GM12878 (cell line): Measurements from ENCODE around the gene CSRP2. TPM values are rescaled to one million over a fixed set of nuclear protein-coding genes. Genes with fewer than 3 reads are reported as not detected.

Experiments
- ATAC-seq: fragments of 200-7000 bp; cut with Tn5 transposase; 3 replicates; pipeline ENCODE4 v1.9.1; 2020; ENCODE audit warnings: mild to moderate bottlenecking, moderate library complexity
- BruUV-seq: library from RNA; stranded (reverse); fragments of 400-500 nt; replicated peaks from 2 replicates; lab custom pipeline; 2021; lab: Mats Ljungman, UMichigan
- CTCF ChIA-PET: fragments of 300-600 bp; sonication (Branson Sonifier 250); formaldehyde crosslinking; extraction: SDS; loops from one replicate; lab custom pipeline; 2021; ENCODE audit warnings: inconsistent platforms; lab: Yijun Ruan, JAX
- POLR2A ChIA-PET: fragments of 350-600 bp; formaldehyde crosslinking; extraction: SDS; loops from one replicate; lab custom pipeline; 2021; ENCODE audit warnings: inconsistent platforms; lab: Charles Lee
- RAD21 ChIA-PET: fragments of 300-600 bp; sonication (Branson Sonifier 250); formaldehyde crosslinking; loops from one replicate; lab custom pipeline; 2023; ENCODE audit warnings: antibody characterized with exemption; ENCODE audit not compliant: unreplicated experiment; lab: Charles Lee
- SMC1A ChIA-PET: fragments of 300-600 bp; sonication (Branson Sonifier 250); formaldehyde crosslinking; loops from one replicate; lab custom pipeline; 2023; ENCODE audit not compliant: unreplicated experiment, uncharacterized antibody; lab: Charles Lee
- DNase-seq: peaks from one replicate; pipeline ENCODE4 v3.0.0-alpha.2; 2011; ENCODE audit warnings: low read depth, low spot score
- FAIRE-seq: peaks from 3 replicates; lab custom pipeline; 2011; peaks lifted over from hg19 to GRCh38; lab: Jason Lieb, UNC
- H2AFZ ChIP-seq: 2 replicates; pipeline ENCODE4 v1.6.0; 2011; ENCODE audit warnings: low read depth, low read length, control low read depth; ENCODE audit not compliant: control insufficient read depth
- H3K27ac ChIP-seq: 2 replicates; pipeline ENCODE4 v1.5.1; 2011; ENCODE audit warnings: control low read depth; ENCODE audit not compliant: control insufficient read depth, insufficient read depth
- H3K27me3 ChIP-seq, 2 experiments: replicated peaks in 1 of 2; 2 replicates each; pipeline versions ENCODE4 v1.6.0 to v1.6.1; 2011; ENCODE audit warnings: low read length in 1 of 2; ENCODE audit not compliant: control insufficient read depth in 2 of 2, insufficient read depth in 2 of 2
- H3K36me3 ChIP-seq, 2 experiments: 2 replicates each; pipeline ENCODE4 v1.5.1; 2011; ENCODE audit warnings: low read length in 1 of 2; ENCODE audit not compliant: control insufficient read depth in 2 of 2, insufficient read depth in 2 of 2
- H3K4me1 ChIP-seq: 2 replicates; pipeline ENCODE4 v1.6.1; 2011; ENCODE audit warnings: mild to moderate bottlenecking, low read length, moderate library complexity, mixed read lengths; ENCODE audit not compliant: control insufficient read depth, insufficient read depth
- H3K4me2 ChIP-seq: 2 replicates; pipeline ENCODE4 v1.6.0; 2011; ENCODE audit warnings: control low read depth; ENCODE audit not compliant: control insufficient read depth, insufficient read depth
- H3K4me3 ChIP-seq: fragments of 200-600 bp; sonication (generic); 2 replicates; pipeline ENCODE4 v1.5.1; 2016
- H3K79me2 ChIP-seq: 2 replicates; pipeline ENCODE4 v1.6.0; 2011; ENCODE audit warnings: low read length; ENCODE audit not compliant: control insufficient read depth, insufficient read depth
- H3K9ac ChIP-seq: 2 replicates; pipeline ENCODE4 v1.8.0; 2011; ENCODE audit warnings: low read length, control low read depth, mixed read lengths; ENCODE audit not compliant: control insufficient read depth, insufficient read depth
- H3K9me3 ChIP-seq: replicated peaks from 3 replicates; pipeline ENCODE4 v1.5.1; 2011; ENCODE audit warnings: mild to moderate bottlenecking, low read length; ENCODE audit not compliant: control insufficient read depth, insufficient read depth
- H4K20me1 ChIP-seq: 2 replicates; pipeline ENCODE4 v1.6.0; 2011; ENCODE audit not compliant: control insufficient read depth, insufficient read depth
- BCLAF1 ChIP-seq: fragments of 450-650 bp; IDR thresholded peaks from 2 replicates; pipeline ENCODE4 v1.6.1; 2017; ENCODE audit warnings: antibody characterized with exemption, mild to moderate bottlenecking, moderate library complexity
- CEBPB ChIP-seq, 2 experiments: fragments of 150-350 bp in 1 of 2; IDR thresholded peaks; 2 replicates each; pipeline ENCODE4 v1.6.1; 2012 to 2014; ENCODE audit warnings: low read depth in 2 of 2, low read length in 2 of 2, borderline replicate concordance in 1 of 2, inconsistent platforms in 1 of 2
- FOXK2 ChIP-seq: fragments of 450-650 bp; IDR thresholded peaks from 2 replicates; pipeline ENCODE4 v1.6.1; 2017; ENCODE audit warnings: mild to moderate bottlenecking, moderate library complexity
- FOXM1 ChIP-seq: IDR thresholded peaks from 2 replicates; pipeline ENCODE4 v1.6.1; 2012; ENCODE audit warnings: low read depth, mild to moderate bottlenecking, inconsistent platforms, low read length, moderate library complexity
- HDAC2 ChIP-seq: fragments of 200-600 bp; sonication (generic); IDR thresholded peaks from 2 replicates; pipeline ENCODE4 v1.6.1; 2017
- HDAC6 ChIP-seq: fragments of 200-600 bp; sonication (generic); IDR thresholded peaks from one replicate; pipeline ENCODE4 v1.8.0; 2017; ENCODE audit warnings: antibody characterized with exemption; ENCODE audit not compliant: unreplicated experiment
- MEF2A ChIP-seq: IDR thresholded peaks from 2 replicates; pipeline ENCODE4 v1.6.1; 2011; ENCODE audit warnings: low read depth, mild to moderate bottlenecking, low read length, moderate library complexity; ENCODE audit not compliant: insufficient read depth
- MEF2B ChIP-seq: fragments of 450-650 bp; IDR thresholded peaks from 2 replicates; pipeline ENCODE4 v1.6.1; 2018; ENCODE audit warnings: mild to moderate bottlenecking, moderate library complexity; ENCODE audit not compliant: partially characterized antibody, poor library complexity, severe bottlenecking
- NR2C2 ChIP-seq: IDR thresholded peaks from 2 replicates; pipeline ENCODE4 v1.6.1; 2011; ENCODE audit warnings: borderline replicate concordance, low read depth; ENCODE audit not compliant: control insufficient read depth, insufficient read length
- NRF1 ChIP-seq: conservative IDR thresholded peaks from 2 replicates; pipeline ENCODE4 v1.6.1; 2011; ENCODE audit warnings: mild to moderate bottlenecking, low read depth, low read length, improper control_type of control experiment
- RELA ChIP-seq: fragments of 450-650 bp; IDR thresholded peaks from 2 replicates; pipeline ENCODE4 v1.8.0; 2014; ENCODE audit warnings: borderline replicate concordance; ENCODE audit not compliant: partially characterized antibody
- RUNX3 ChIP-seq: IDR thresholded peaks from 2 replicates; pipeline ENCODE4 v1.6.1; 2012; ENCODE audit warnings: low read length, inconsistent platforms
- STAT1 ChIP-seq: fragments of 450-650 bp; conservative IDR thresholded peaks from 2 replicates; pipeline ENCODE4 v1.6.1; 2014; ENCODE audit warnings: antibody characterized with exemption, mild to moderate bottlenecking
- TBL1XR1 ChIP-seq: IDR thresholded peaks from 2 replicates; pipeline ENCODE4 v1.6.1; 2012; ENCODE audit warnings: low read depth, low read length, improper control_type of control experiment
- YBX1 ChIP-seq: fragments of 450-650 bp; IDR thresholded peaks from 2 replicates; pipeline ENCODE4 v1.6.1; 2016; ENCODE audit warnings: antibody characterized with exemption
- ZBED1 ChIP-seq: IDR thresholded peaks from 2 replicates; pipeline ENCODE4 v1.6.1; 2016; ENCODE audit warnings: borderline replicate concordance
- ZNF384 ChIP-seq: IDR thresholded peaks from 2 replicates; pipeline ENCODE4 v1.6.1; 2012; ENCODE audit warnings: low read depth, mild to moderate bottlenecking, low read length, improper control_type of control experiment, borderline replicate concordance
- ZNF687 ChIP-seq: fragments of 450-650 bp; IDR thresholded peaks from 2 replicates; pipeline ENCODE4 v1.6.1; 2017; ENCODE audit warnings: mild to moderate bottlenecking, moderate library complexity
- WGBS: methylation state at CpG from one replicate; pipeline ENCODE4 v1.1.6; 2016; ENCODE audit warnings: low lambda C conversion rate; ENCODE audit not compliant: insufficient replicate concordance, insufficient coverage; ENCODE audit errors: missing lambda C conversion rate; 5-methylcytosine and 5-hydroxymethylcytosine counted together
- in situ Hi-C: fragments of 300-500 bp; cut with MboI; formaldehyde crosslinking; loops from 9 replicates; pipeline ENCODE4 v1.14.3; 2018; ENCODE audit warnings: mixed read lengths
- intact Hi-C: fragments of 100-400 bp; cut with micrococcal nuclease; formaldehyde crosslinking; loops from one replicate; pipeline ENCODE4 v1.14.2; 2022; ENCODE audit not compliant: unreplicated experiment
- polyA plus RNA-seq, 11 experiments: library from polyadenylated mRNA; depleted of rRNA in 4 of 11; unstranded in 6 of 11; stranded (reverse) in 5 of 11; fragments of >200 nt; fragmentation: Nextera tagmentation in 4 of 11; fragmentation: Illumina TruSeq in 1 of 11; extraction: Ambion mirVana in 4 of 11; extraction: Trizol in 1 of 11; gene quantifications; 1 replicate in 1 of 11; 2 replicates in 10 of 11; pipeline versions ENCODE4 v1.2.1 to v1.2.3, GENCODE V29; 2011 to 2016; ENCODE audit warnings: inconsistent platforms in 2 of 11, missing spikeins in 2 of 11, low read depth in 1 of 11
- total RNA-seq, 4 experiments: library from RNA; depleted of rRNA in 3 of 4; stranded (reverse); fragments of >200 nt in 3 of 4; fragmentation: Illumina TruSeq in 1 of 4; extraction: Trizol in 1 of 4; gene quantifications; 2 replicates each; pipeline versions ENCODE4 v1.2.1 to v1.2.3, GENCODE V29; 2013 to 2021
- TF ChIP-seq, protein P1 (sequence below): fragments of 450-650 bp; IDR thresholded peaks from 2 replicates; pipeline ENCODE4 v1.6.1; 2017; ENCODE audit warnings: borderline replicate concordance

The CSRP2 gene
- total and polyA plus RNA-seq, 10 of the 15 experiments (the other 5 are each of a cell fraction or from before 2014, with no cell fraction given): 0.08 to 1.6 (median 0.52) TPM

GRCh38 chr12:76888775-76889174 lies 10.0 kb upstream of the CSRP2 start:
- Histone ChIP-seq H3K4me1 (no peaks in the 10 kb centered on the region), H3K4me2 (no peak overlapping the region), H3K4me3 (no peak overlapping the region), H3K27me3 (no peaks in the 10 kb centered on the region), H3K9me3 (no peaks in the 10 kb centered on the region), H3K36me3 (no peaks in the 10 kb centered on the region), H4K20me1 (no peaks in the 10 kb centered on the region), H3K9ac (no peak overlapping the region), H3K27ac (no peak overlapping the region), H2AFZ (no peak overlapping the region), H3K79me2 (no peaks in the 10 kb centered on the region)
- ATAC-seq (no peak), FAIRE-seq (no peak), DNase-seq (no peak)
- CTCF ChIA-PET: no interaction called here
- in situ Hi-C loops (no loop called here), intact Hi-C loops (no loop called here)
- POLR2A ChIA-PET: no interaction called here
- no TSS peak for BruUV-seq
- SMC1A ChIA-PET: no interaction called here
- RAD21 ChIA-PET: no interaction called here
- 43% methylated on average over 1 of the region's 1 CpG for WGBS
- TF ChIP-seq FOXK2: no peak
- TF ChIP-seq ZNF384: no peak
- no peak for TF ChIP-seq HDAC2
- no peak for TF ChIP-seq FOXM1
- no peak for TF ChIP-seq MEF2A
- no peak for TF ChIP-seq HDAC6
- TF ChIP-seq RELA: no peak
- TF ChIP-seq RUNX3: no peak
- no peak for TF ChIP-seq ZNF687
- no peak for TF ChIP-seq MEF2B
- no peak for TF ChIP-seq STAT1
- TF ChIP-seq NRF1: no peak
- TF ChIP-seq ZBED1: no peak
- no peak for TF ChIP-seq CEBPB (IDR thresholded peaks at IDR 0.05; ENCODE audit: borderline replicate concordance in 1 of 2, low read depth in 2 of 2, low read length in 2 of 2)
- TF ChIP-seq, protein P1, sequence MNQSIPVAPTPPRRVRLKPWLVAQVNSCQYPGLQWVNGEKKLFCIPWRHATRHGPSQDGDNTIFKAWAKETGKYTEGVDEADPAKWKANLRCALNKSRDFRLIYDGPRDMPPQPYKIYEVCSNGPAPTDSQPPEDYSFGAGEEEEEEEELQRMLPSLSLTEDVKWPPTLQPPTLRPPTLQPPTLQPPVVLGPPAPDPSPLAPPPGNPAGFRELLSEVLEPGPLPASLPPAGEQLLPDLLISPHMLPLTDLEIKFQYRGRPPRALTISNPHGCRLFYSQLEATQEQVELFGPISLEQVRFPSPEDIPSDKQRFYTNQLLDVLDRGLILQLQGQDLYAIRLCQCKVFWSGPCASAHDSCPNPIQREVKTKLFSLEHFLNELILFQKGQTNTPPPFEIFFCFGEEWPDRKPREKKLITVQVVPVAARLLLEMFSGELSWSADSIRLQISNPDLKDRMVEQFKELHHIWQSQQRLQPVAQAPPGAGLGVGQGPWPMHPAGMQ: no peak
- no peak for TF ChIP-seq NR2C2
- TF ChIP-seq TBL1XR1: no peak
- no peak for TF ChIP-seq BCLAF1
- no peak for TF ChIP-seq YBX1
